ENCODE data around the gene RPRD1B.
A peak's percentile ranks its signal among the peaks of the same experiment; 100 is the strongest.

RPRD1B gene

GRCh38 chr20:38112261-38112929 is 78.8 kb downstream of the RPRD1B start:
- H3K4me3 ChIP-seq (ENCODE audit: low read length): no peak overlapping the region
- no peaks in the 10 kb centered on the region for H3K36me3 ChIP-seq (ENCODE audit: control insufficient read depth, insufficient read depth, low read length)
- WGBS (ENCODE audit: insufficient coverage, insufficient read length): no CpG with 5 or more reads among the region's 14 CpGs
- H3K27ac ChIP-seq (ENCODE audit: low read length): no peak overlapping the region
- no peaks in the 10 kb centered on the region for H3K4me1 ChIP-seq (ENCODE audit: control insufficient read depth, insufficient read depth, low read length)
- H3K27me3 ChIP-seq (ENCODE audit: control insufficient read depth, insufficient read depth, low read length): no peaks in the 10 kb centered on the region
- no peak for DNase-seq (ENCODE audit: low read depth, low spot score)
- no peaks in the 10 kb centered on the region for H3K9me3 ChIP-seq (ENCODE audit: control insufficient read depth, insufficient read depth, low read length)

GRCh38 chr20:38112930-38113294 is 79.4 kb downstream of the RPRD1B start:
- Histone ChIP-seq H3K27me3 (ENCODE audit: control insufficient read depth, insufficient read depth, low read length) (no peaks in the 10 kb centered on the region), H3K27ac (ENCODE audit: low read length) (no peak overlapping the region), H3K9me3 (ENCODE audit: control insufficient read depth, insufficient read depth, low read length) (no peaks in the 10 kb centered on the region), H3K36me3 (ENCODE audit: control insufficient read depth, insufficient read depth, low read length) (no peaks in the 10 kb centered on the region), H3K4me3 (ENCODE audit: low read length) (no peak overlapping the region), H3K4me1 (ENCODE audit: control insufficient read depth, insufficient read depth, low read length) (no peaks in the 10 kb centered on the region)
- no peak for DNase-seq (ENCODE audit: low read depth, low spot score)
- no CpG with 5 or more reads among the region's 8 CpGs for WGBS (ENCODE audit: insufficient coverage, insufficient read length)

GRCh38 chr20:38113401-38114325 is 80.1 kb downstream of the RPRD1B start:
- no CpG with 5 or more reads among the region's 10 CpGs for WGBS (ENCODE audit: insufficient coverage, insufficient read length)
- no peaks in the 10 kb centered on the region for H3K4me1 ChIP-seq (ENCODE audit: control insufficient read depth, insufficient read depth, low read length)
- H3K9me3 ChIP-seq (ENCODE audit: control insufficient read depth, insufficient read depth, low read length): no peaks in the 10 kb centered on the region
- peak; percentile 35 for DNase-seq (ENCODE audit: low read depth, low spot score)
- H3K27me3 ChIP-seq (ENCODE audit: control insufficient read depth, insufficient read depth, low read length): no peaks in the 10 kb centered on the region
- H3K36me3 ChIP-seq (ENCODE audit: control insufficient read depth, insufficient read depth, low read length): no peaks in the 10 kb centered on the region
- H3K27ac ChIP-seq (ENCODE audit: low read length): no peak overlapping the region
- no peak overlapping the region for H3K4me3 ChIP-seq (ENCODE audit: low read length)

GRCh38 chr20:38114353-38114791 is 80.8 kb downstream of the RPRD1B start:
- Histone ChIP-seq H3K36me3 (ENCODE audit: control insufficient read depth, insufficient read depth, low read length) (no peaks in the 10 kb centered on the region), H3K9me3 (ENCODE audit: control insufficient read depth, insufficient read depth, low read length) (no peaks in the 10 kb centered on the region), H3K4me1 (ENCODE audit: control insufficient read depth, insufficient read depth, low read length) (no peaks in the 10 kb centered on the region), H3K4me3 (ENCODE audit: low read length) (no peak overlapping the region), H3K27me3 (ENCODE audit: control insufficient read depth, insufficient read depth, low read length) (no peaks in the 10 kb centered on the region), H3K27ac (ENCODE audit: low read length) (no peak overlapping the region)
- DNase-seq (ENCODE audit: low read depth, low spot score): no peak
- WGBS (ENCODE audit: insufficient coverage, insufficient read length): no CpG with 5 or more reads among the region's 4 CpGs

GRCh38 chr20:38115205-38115604 is 81.7 kb downstream of the RPRD1B start:
- Histone ChIP-seq H3K27me3 (ENCODE audit: control insufficient read depth, insufficient read depth, low read length) (no peaks in the 10 kb centered on the region), H3K27ac (ENCODE audit: low read length) (no peak overlapping the region), H3K36me3 (ENCODE audit: control insufficient read depth, insufficient read depth, low read length) (no peaks in the 10 kb centered on the region), H3K4me1 (ENCODE audit: control insufficient read depth, insufficient read depth, low read length) (no peaks in the 10 kb centered on the region), H3K9me3 (ENCODE audit: control insufficient read depth, insufficient read depth, low read length) (no peaks in the 10 kb centered on the region), H3K4me3 (ENCODE audit: low read length) (no peak overlapping the region)
- no peak for DNase-seq (ENCODE audit: low read depth, low spot score)
- no CpG with 5 or more reads among the region's 1 CpG for WGBS (ENCODE audit: insufficient coverage, insufficient read length)

- no peaks in the 10 kb centered on the region for H3K27me3 ChIP-seq (ENCODE audit: control insufficient read depth, insufficient read depth, low read length)
- H3K27ac ChIP-seq (ENCODE audit: low read length): no peak overlapping the region
- DNase-seq (ENCODE audit: low read depth, low spot score): no peak
- no peaks in the 10 kb centered on the region for H3K9me3 ChIP-seq (ENCODE audit: control insufficient read depth, insufficient read depth, low read length)
- H3K4me3 ChIP-seq (ENCODE audit: low read length): no peak overlapping the region
- WGBS (ENCODE audit: insufficient coverage, insufficient read length): no CpG with 5 or more reads among the region's 2 CpGs
- no peaks in the 10 kb centered on the region for H3K36me3 ChIP-seq (ENCODE audit: control insufficient read depth, insufficient read depth, low read length)
- H3K4me1 ChIP-seq (ENCODE audit: control insufficient read depth, insufficient read depth, low read length): no peaks in the 10 kb centered on the region
Measured at GRCh38 chr20:38115896-38116295, 82.3 kb downstream of the RPRD1B start.

GRCh38 chr20:38116409-38117165 is 83.0 kb downstream of the RPRD1B start:
- Histone ChIP-seq H3K36me3 (ENCODE audit: control insufficient read depth, insufficient read depth, low read length) (no peaks in the 10 kb centered on the region), H3K9me3 (ENCODE audit: control insufficient read depth, insufficient read depth, low read length) (no peaks in the 10 kb centered on the region), H3K4me1 (ENCODE audit: control insufficient read depth, insufficient read depth, low read length) (no peaks in the 10 kb centered on the region), H3K27ac (ENCODE audit: low read length) (no peak overlapping the region), H3K27me3 (ENCODE audit: control insufficient read depth, insufficient read depth, low read length) (no peaks in the 10 kb centered on the region), H3K4me3 (ENCODE audit: low read length) (no peak overlapping the region)
- no peak for DNase-seq (ENCODE audit: low read depth, low spot score)
- no CpG with 5 or more reads among the region's 3 CpGs for WGBS (ENCODE audit: insufficient coverage, insufficient read length)

GRCh38 chr20:38117205-38117604 is 83.7 kb downstream of the RPRD1B start:
- H3K4me1 ChIP-seq (ENCODE audit: control insufficient read depth, insufficient read depth, low read length): no peaks in the 10 kb centered on the region
- H3K27me3 ChIP-seq (ENCODE audit: control insufficient read depth, insufficient read depth, low read length): no peaks in the 10 kb centered on the region
- no peaks in the 10 kb centered on the region for H3K9me3 ChIP-seq (ENCODE audit: control insufficient read depth, insufficient read depth, low read length)
- H3K36me3 ChIP-seq (ENCODE audit: control insufficient read depth, insufficient read depth, low read length): no peaks in the 10 kb centered on the region
- H3K4me3 ChIP-seq (ENCODE audit: low read length): no peak overlapping the region
- no CpG with 5 or more reads among the region's 2 CpGs for WGBS (ENCODE audit: insufficient coverage, insufficient read length)
- DNase-seq (ENCODE audit: low read depth, low spot score): no peak
- no peak overlapping the region for H3K27ac ChIP-seq (ENCODE audit: low read length)

GRCh38 chr20:38117635-38118034 is 84.1 kb downstream of the RPRD1B start:
- no peaks in the 10 kb centered on the region for H3K27me3 ChIP-seq (ENCODE audit: control insufficient read depth, insufficient read depth, low read length)
- H3K4me3 ChIP-seq (ENCODE audit: low read length): no peak overlapping the region
- no peak overlapping the region for H3K27ac ChIP-seq (ENCODE audit: low read length)

GRCh38 chr20:38119446-38119845 is 85.9 kb downstream of the RPRD1B start:
- Histone ChIP-seq H3K9me3 (ENCODE audit: control insufficient read depth, insufficient read depth, low read length) (no peaks in the 10 kb centered on the region), H3K4me3 (ENCODE audit: low read length) (no peak overlapping the region), H3K4me1 (ENCODE audit: control insufficient read depth, insufficient read depth, low read length) (no peaks in the 10 kb centered on the region), H3K36me3 (ENCODE audit: control insufficient read depth, insufficient read depth, low read length) (no peaks in the 10 kb centered on the region), H3K27ac (ENCODE audit: low read length) (no peak overlapping the region), H3K27me3 (ENCODE audit: control insufficient read depth, insufficient read depth, low read length) (no peaks in the 10 kb centered on the region)
- no CpG with 5 or more reads among the region's 6 CpGs for WGBS (ENCODE audit: insufficient coverage, insufficient read length)
- no peak for DNase-seq (ENCODE audit: low read depth, low spot score)

More at GRCh38 chr20:38117635-38118034, 84.1 kb downstream of the RPRD1B start:
- Histone ChIP-seq H3K9me3 (ENCODE audit: control insufficient read depth, insufficient read depth, low read length) (no peaks in the 10 kb centered on the region), H3K36me3 (ENCODE audit: control insufficient read depth, insufficient read depth, low read length) (no peaks in the 10 kb centered on the region), H3K4me1 (ENCODE audit: control insufficient read depth, insufficient read depth, low read length) (no peaks in the 10 kb centered on the region)
- no peak for DNase-seq (ENCODE audit: low read depth, low spot score)
- no CpG with 5 or more reads among the region's 3 CpGs for WGBS (ENCODE audit: insufficient coverage, insufficient read length)
